ENCODE measurements around the gene NANOS1. TPM values are rescaled to one million over a fixed set of nuclear protein-coding genes. Genes with fewer than 3 reads are reported as not detected.

Gene NANOS1
- total and polyA plus RNA-seq, 5 donors from 2014 or later, result 0.27 TPM; not detected in 4

GRCh38 chr10:119049361-119049760, 19.8 kb downstream of the NANOS1 start:
- no peak overlapping the region for H3K27ac ChIP-seq (ENCODE audit: insufficient read depth, low read length, poor library complexity, severe bottlenecking)
- no peak for ATAC-seq (ENCODE audit: low read depth in 2 of 2)
- peaks cover 21 to 54% (median 39%) of the 10 kb centered on the region in 4 donors for H3K4me1 Mint-ChIP-seq
- H3K9me3 ChIP-seq (ENCODE audit: control insufficient read depth in 2 of 2, low read length in 2 of 2), result no peaks in the 10 kb centered on the region
- peaks cover 99% of the 10 kb centered on the region for H3K36me3 ChIP-seq (ENCODE audit: control insufficient read depth, insufficient read depth, low read length)
- no peak overlapping the region for H3K4me3 Mint-ChIP-seq
- H3K4me3 ChIP-seq (ENCODE audit: low read depth, low read length), result no peak overlapping the region
- no peaks in the 10 kb centered on the region for H3K9me3 Mint-ChIP-seq
- H3K27me3 ChIP-seq (ENCODE audit: control insufficient read depth, insufficient read depth, low read length), result no peaks in the 10 kb centered on the region
- H3K4me1 ChIP-seq (ENCODE audit: control insufficient read depth, insufficient read depth, low read length, poor library complexity, severe bottlenecking), result no peaks in the 10 kb centered on the region
- no peaks in the 10 kb centered on the region for H3K27me3 Mint-ChIP-seq
- H3K27ac Mint-ChIP-seq, result no peak overlapping the region
- no peak for DNase-seq
- H3K36me3 Mint-ChIP-seq, result peaks cover 57% of the 10 kb centered on the region

GRCh38 chr10:119049777-119050176, 20.3 kb downstream of the NANOS1 start:
- no peak for ATAC-seq (ENCODE audit: low read depth in 2 of 2)
- peaks cover 21 to 53% (median 39%) of the 10 kb centered on the region in 4 donors for H3K4me1 Mint-ChIP-seq
- no peaks in the 10 kb centered on the region for H3K27me3 Mint-ChIP-seq
- H3K36me3 ChIP-seq (ENCODE audit: control insufficient read depth, insufficient read depth, low read length), result peaks cover 99% of the 10 kb centered on the region
- H3K27me3 ChIP-seq (ENCODE audit: control insufficient read depth, insufficient read depth, low read length), result no peaks in the 10 kb centered on the region
- H3K9me3 ChIP-seq (ENCODE audit: control insufficient read depth in 2 of 2, low read length in 2 of 2), result no peaks in the 10 kb centered on the region
- no peak for DNase-seq
- no peak overlapping the region for H3K4me3 Mint-ChIP-seq
- no peaks in the 10 kb centered on the region for H3K9me3 Mint-ChIP-seq
- no peaks in the 10 kb centered on the region for H3K4me1 ChIP-seq (ENCODE audit: control insufficient read depth, insufficient read depth, low read length, poor library complexity, severe bottlenecking)
- H3K36me3 Mint-ChIP-seq, result peaks cover 59% of the 10 kb centered on the region
- H3K27ac Mint-ChIP-seq, result peak overlapping the region in 2 of 3 donors; percentile 7 to 91
- no peak overlapping the region for H3K27ac ChIP-seq (ENCODE audit: insufficient read depth, low read length, poor library complexity, severe bottlenecking)
- H3K4me3 ChIP-seq (ENCODE audit: low read depth, low read length), result no peak overlapping the region

- Mint-ChIP-seq H3K36me3 (peaks cover 57% of the 10 kb centered on the region), H3K9me3 (no peaks in the 10 kb centered on the region), H3K27ac (no peak overlapping the region), H3K4me3 (no peak overlapping the region), H3K4me1 (peaks cover 17 to 48% (median 33%) of the 10 kb centered on the region in 4 donors), H3K27me3 (no peaks in the 10 kb centered on the region)
- DNase-seq (no peak), ATAC-seq (ENCODE audit: low read depth in 2 of 2) (no peak)
- Histone ChIP-seq H3K9me3 (ENCODE audit: control insufficient read depth in 2 of 2, low read length in 2 of 2) (no peaks in the 10 kb centered on the region), H3K36me3 (ENCODE audit: control insufficient read depth, insufficient read depth, low read length) (peaks cover 99% of the 10 kb centered on the region), H3K27ac (ENCODE audit: insufficient read depth, low read length, poor library complexity, severe bottlenecking) (no peak overlapping the region), H3K27me3 (ENCODE audit: control insufficient read depth, insufficient read depth, low read length) (no peaks in the 10 kb centered on the region), H3K4me3 (ENCODE audit: low read depth, low read length) (no peak overlapping the region), H3K4me1 (ENCODE audit: control insufficient read depth, insufficient read depth, low read length, poor library complexity, severe bottlenecking) (no peaks in the 10 kb centered on the region)
Observed at GRCh38 chr10:119051775-119052174, 22.3 kb downstream of the NANOS1 start.

- H3K4me3 Mint-ChIP-seq, result no peak overlapping the region
- H3K9me3 Mint-ChIP-seq, result no peaks in the 10 kb centered on the region
- H3K9me3 ChIP-seq (ENCODE audit: control insufficient read depth in 2 of 2, low read length in 2 of 2), result no peaks in the 10 kb centered on the region
- ATAC-seq (ENCODE audit: low read depth in 2 of 2) (no peak), DNase-seq (no peak)
- H3K27me3 ChIP-seq (ENCODE audit: control insufficient read depth, insufficient read depth, low read length), result no peaks in the 10 kb centered on the region
- H3K27ac Mint-ChIP-seq, result no peak overlapping the region
- peaks cover 12 to 41% (median 29%) of the 10 kb centered on the region in 4 donors for H3K4me1 Mint-ChIP-seq
- H3K27ac ChIP-seq (ENCODE audit: insufficient read depth, low read length, poor library complexity, severe bottlenecking), result no peak overlapping the region
- no peak overlapping the region for H3K4me3 ChIP-seq (ENCODE audit: low read depth, low read length)
- no peaks in the 10 kb centered on the region for H3K27me3 Mint-ChIP-seq
- H3K36me3 Mint-ChIP-seq, result peaks cover 68% of the 10 kb centered on the region
- H3K36me3 ChIP-seq (ENCODE audit: control insufficient read depth, insufficient read depth, low read length), result peaks cover 98% of the 10 kb centered on the region
- H3K4me1 ChIP-seq (ENCODE audit: control insufficient read depth, insufficient read depth, low read length, poor library complexity, severe bottlenecking), result no peaks in the 10 kb centered on the region
Observed at GRCh38 chr10:119055472-119055871, 26.0 kb downstream of the NANOS1 start.

GRCh38 chr10:119058010-119058409, 28.5 kb downstream of the NANOS1 start:
- DNase-seq (no peak), ATAC-seq (ENCODE audit: low read depth in 2 of 2) (no peak)
- Histone ChIP-seq H3K27me3 (ENCODE audit: control insufficient read depth, insufficient read depth, low read length) (no peaks in the 10 kb centered on the region), H3K27ac (ENCODE audit: insufficient read depth, low read length, poor library complexity, severe bottlenecking) (no peak overlapping the region), H3K4me1 (ENCODE audit: control insufficient read depth, insufficient read depth, low read length, poor library complexity, severe bottlenecking) (peaks cover 3% of the 10 kb centered on the region), H3K9me3 (ENCODE audit: control insufficient read depth in 2 of 2, low read length in 2 of 2) (no peaks in the 10 kb centered on the region), H3K4me3 (ENCODE audit: low read depth, low read length) (no peak overlapping the region), H3K36me3 (ENCODE audit: control insufficient read depth, insufficient read depth, low read length) (peaks cover 97% of the 10 kb centered on the region)
- H3K4me3 Mint-ChIP-seq, result peak overlapping the region in 1 of 4 donors; percentile 10
- H3K9me3 Mint-ChIP-seq, result no peaks in the 10 kb centered on the region
- H3K27me3 Mint-ChIP-seq, result no peaks in the 10 kb centered on the region
- peaks cover 17 to 43% (median 33%) of the 10 kb centered on the region in 4 donors for H3K4me1 Mint-ChIP-seq
- peak overlapping the region in 2 of 3 donors; percentile 10 to 58 for H3K27ac Mint-ChIP-seq
- H3K36me3 Mint-ChIP-seq, result peaks cover 58% of the 10 kb centered on the region

- Mint-ChIP-seq H3K36me3 (peaks cover 68% of the 10 kb centered on the region), H3K27me3 (no peaks in the 10 kb centered on the region), H3K4me1 (peaks cover 16 to 50% (median 39%) of the 10 kb centered on the region in 4 donors), H3K9me3 (no peaks in the 10 kb centered on the region), H3K27ac (peak overlapping the region in 2 of 3 donors; percentile 27 to 29), H3K4me3 (no peak overlapping the region)
- H3K27me3 ChIP-seq (ENCODE audit: control insufficient read depth, insufficient read depth, low read length), result no peaks in the 10 kb centered on the region
- no peaks in the 10 kb centered on the region for H3K9me3 ChIP-seq (ENCODE audit: control insufficient read depth in 2 of 2, low read length in 2 of 2)
- ATAC-seq (ENCODE audit: low read depth in 2 of 2) (no peak), DNase-seq (no peak)
- H3K4me1 ChIP-seq (ENCODE audit: control insufficient read depth, insufficient read depth, low read length, poor library complexity, severe bottlenecking), result peaks cover 3% of the 10 kb centered on the region
- H3K36me3 ChIP-seq (ENCODE audit: control insufficient read depth, insufficient read depth, low read length), result peaks cover 98% of the 10 kb centered on the region
- H3K27ac ChIP-seq (ENCODE audit: insufficient read depth, low read length, poor library complexity, severe bottlenecking), result no peak overlapping the region
- H3K4me3 ChIP-seq (ENCODE audit: low read depth, low read length), result no peak overlapping the region
Observed at GRCh38 chr10:119059557-119059956, 30.0 kb downstream of the NANOS1 start.

- no peaks in the 10 kb centered on the region for H3K9me3 Mint-ChIP-seq
- Histone ChIP-seq H3K4me3 (ENCODE audit: low read depth, low read length) (no peak overlapping the region), H3K36me3 (ENCODE audit: control insufficient read depth, insufficient read depth, low read length) (peaks cover 98% of the 10 kb centered on the region), H3K27ac (ENCODE audit: insufficient read depth, low read length, poor library complexity, severe bottlenecking) (no peak overlapping the region), H3K4me1 (ENCODE audit: control insufficient read depth, insufficient read depth, low read length, poor library complexity, severe bottlenecking) (peaks cover 3% of the 10 kb centered on the region), H3K9me3 (ENCODE audit: control insufficient read depth in 2 of 2, low read length in 2 of 2) (no peaks in the 10 kb centered on the region), H3K27me3 (ENCODE audit: control insufficient read depth, insufficient read depth, low read length) (no peaks in the 10 kb centered on the region)
- no peak overlapping the region for H3K27ac Mint-ChIP-seq
- H3K4me1 Mint-ChIP-seq, result peaks cover 16 to 56% (median 42%) of the 10 kb centered on the region in 4 donors
- H3K4me3 Mint-ChIP-seq, result peak overlapping the region in 1 of 4 donors; percentile 87
- peaks cover 68% of the 10 kb centered on the region for H3K36me3 Mint-ChIP-seq
- DNase-seq (no peak), ATAC-seq (ENCODE audit: low read depth in 2 of 2) (no peak)
- H3K27me3 Mint-ChIP-seq, result no peaks in the 10 kb centered on the region
Observed at GRCh38 chr10:119060107-119060506, 30.6 kb downstream of the NANOS1 start.

GRCh38 chr10:119061352-119061751, 31.8 kb downstream of the NANOS1 start:
- H3K27me3 Mint-ChIP-seq, result no peaks in the 10 kb centered on the region
- no peak for DNase-seq
- peaks cover 3% of the 10 kb centered on the region for H3K4me1 ChIP-seq (ENCODE audit: control insufficient read depth, insufficient read depth, low read length, poor library complexity, severe bottlenecking)
- no peak overlapping the region for H3K4me3 ChIP-seq (ENCODE audit: low read depth, low read length)
- peaks cover 92% of the 10 kb centered on the region for H3K36me3 ChIP-seq (ENCODE audit: control insufficient read depth, insufficient read depth, low read length)
- peaks cover 16 to 63% (median 46%) of the 10 kb centered on the region in 4 donors for H3K4me1 Mint-ChIP-seq
- H3K36me3 Mint-ChIP-seq, result peaks cover 69% of the 10 kb centered on the region
- H3K27ac ChIP-seq (ENCODE audit: insufficient read depth, low read length, poor library complexity, severe bottlenecking), result no peak overlapping the region
- no peak overlapping the region for H3K4me3 Mint-ChIP-seq
- no peak for ATAC-seq (ENCODE audit: low read depth in 2 of 2)
- no peaks in the 10 kb centered on the region for H3K9me3 ChIP-seq (ENCODE audit: control insufficient read depth in 2 of 2, low read length in 2 of 2)
- H3K27ac Mint-ChIP-seq, result peak overlapping the region in 1 of 3 donors; percentile 35
- no peaks in the 10 kb centered on the region for H3K27me3 ChIP-seq (ENCODE audit: control insufficient read depth, insufficient read depth, low read length)
- no peaks in the 10 kb centered on the region for H3K9me3 Mint-ChIP-seq
